IMR-90 (cell line): ENCODE measurements around the gene CALU. TPM values are rescaled to one million over a fixed set of nuclear protein-coding genes. Genes with fewer than 3 reads are reported as not detected.

Experiments
- ATAC-seq: fragments of 200-7000 bp; cut with Tn5 transposase; 2 replicates; pipeline ENCODE4 v1.9.1; 2020; ENCODE audit warnings: low read depth, mild to moderate bottlenecking, moderate library complexity
- BruUV-seq: library from RNA; stranded (reverse); fragments of 400-500 nt; replicated peaks from 2 replicates; lab custom pipeline; 2021; lab: Mats Ljungman, UMichigan
- CTCF ChIA-PET: fragments of 300-600 bp; formaldehyde crosslinking; extraction: SDS; loops from one replicate; lab custom pipeline; 2021; ENCODE audit warnings: antibody characterized with exemption; lab: Yijun Ruan, JAX
- POLR2A ChIA-PET: fragments of 300-600 bp; sonication (Branson Sonifier 250); formaldehyde crosslinking; loops from one replicate; lab custom pipeline; 2022; ENCODE audit warnings: antibody characterized with exemption; ENCODE audit not compliant: unreplicated experiment; lab: Charles Lee
- DNase-seq: peaks from one replicate; pipeline ENCODE4 v3.0.0; 2013
- H2AFZ ChIP-seq: replicated peaks from 2 replicates; pipeline ENCODE3; 2013; ENCODE audit warnings: low read length, mild to moderate bottlenecking; ENCODE audit not compliant: poor library complexity
- H2AK5ac ChIP-seq: 2 replicates; pipeline ENCODE4 v1.6.1; 2013; ENCODE audit warnings: low read depth, low read length, inconsistent platforms
- H2AK9ac ChIP-seq: replicated peaks from 2 replicates; pipeline ENCODE3; 2013; ENCODE audit warnings: mild to moderate bottlenecking, low read depth, low read length, moderate library complexity; ENCODE audit not compliant: poor library complexity
- H2BK120ac ChIP-seq: 2 replicates; pipeline ENCODE4 v1.6.1; 2013; ENCODE audit warnings: low read depth, low read length, inconsistent platforms
- H2BK15ac ChIP-seq: 3 replicates; pipeline ENCODE4 v1.6.1; 2013; ENCODE audit warnings: low read depth, low read length, inconsistent platforms
- H2BK20ac ChIP-seq: 2 replicates; pipeline ENCODE4 v1.6.1; 2013; ENCODE audit warnings: low read depth, mild to moderate bottlenecking, inconsistent platforms, low read length, moderate library complexity
- H2BK5ac ChIP-seq: 2 replicates; pipeline ENCODE4 v1.6.1; 2013; ENCODE audit warnings: mild to moderate bottlenecking, low read depth, low read length, inconsistent platforms; ENCODE audit not compliant: poor library complexity, severe bottlenecking
- H3K14ac ChIP-seq: replicated peaks from 2 replicates; pipeline ENCODE4 v1.6.1; 2013; ENCODE audit warnings: low read depth, low read length, inconsistent platforms
- H3K18ac ChIP-seq: 2 replicates; pipeline ENCODE4 v1.6.1; 2013; ENCODE audit warnings: low read depth, low read length, control low read depth
- H3K23ac ChIP-seq: 2 replicates; pipeline ENCODE4 v1.6.1; 2013; ENCODE audit warnings: low read depth, low read length, inconsistent platforms
- H3K27ac ChIP-seq: 2 replicates; pipeline ENCODE4 v1.5.1; 2013; ENCODE audit warnings: mild to moderate bottlenecking, control low read depth, low read length; ENCODE audit not compliant: insufficient read depth
- H3K27me3 ChIP-seq: 2 replicates; pipeline ENCODE4 v1.6.1; 2013; ENCODE audit warnings: low read length; ENCODE audit not compliant: control insufficient read depth, insufficient read depth
- H3K36me3 ChIP-seq: 2 replicates; pipeline ENCODE4 v1.6.1; 2013; ENCODE audit warnings: low read length, mixed read lengths; ENCODE audit not compliant: control insufficient read depth, insufficient read depth
- H3K4ac ChIP-seq: 2 replicates; pipeline ENCODE4 v1.6.1; 2013; ENCODE audit warnings: low read depth, low read length, inconsistent platforms
- H3K4me1 ChIP-seq: 2 replicates; pipeline ENCODE4 v1.6.1; 2013; ENCODE audit warnings: low read length, mixed read lengths; ENCODE audit not compliant: control insufficient read depth, insufficient read depth
- H3K4me2 ChIP-seq: 2 replicates; pipeline ENCODE4 v1.6.1; 2013; ENCODE audit warnings: low read depth, mild to moderate bottlenecking, control low read depth, low read length, moderate library complexity
- H3K4me3 ChIP-seq: 2 replicates; pipeline ENCODE4 v1.5.1; 2013; ENCODE audit warnings: low read depth, mild to moderate bottlenecking, control low read depth, low read length, moderate library complexity; ENCODE audit not compliant: insufficient read depth
- H3K56ac ChIP-seq: 2 replicates; pipeline ENCODE4 v1.6.1; 2013; ENCODE audit warnings: low read length, inconsistent platforms; ENCODE audit not compliant: insufficient read depth; ENCODE audit errors: extremely low read depth
- H3K79me1 ChIP-seq, 2 experiments: 2 replicates each; pipeline ENCODE4 v1.6.1; 2013; ENCODE audit warnings: low read length in 2 of 2, inconsistent platforms in 1 of 2, low read depth in 1 of 2
- H3K9ac ChIP-seq: 2 replicates; pipeline ENCODE4 v1.6.1; 2013; ENCODE audit warnings: low read depth, low read length, control low read depth
- H3K9me1 ChIP-seq: 2 replicates; pipeline ENCODE4 v1.6.1; 2013; ENCODE audit warnings: low read length, inconsistent platforms; ENCODE audit not compliant: insufficient read depth
- H3K9me3 ChIP-seq: 2 replicates; pipeline ENCODE4 v1.6.1; 2013; ENCODE audit warnings: low read length; ENCODE audit not compliant: control insufficient read depth, insufficient read depth
- H4K20me1 ChIP-seq: 2 replicates; pipeline ENCODE4 v1.6.1; 2013; ENCODE audit warnings: low read length, inconsistent platforms; ENCODE audit not compliant: insufficient read depth
- H4K5ac ChIP-seq: 2 replicates; pipeline ENCODE4 v1.6.1; 2013; ENCODE audit warnings: mild to moderate bottlenecking, low read depth, low read length, control low read depth
- H4K8ac ChIP-seq, 2 experiments: 2 replicates each; pipeline ENCODE4 v1.6.1; 2013; ENCODE audit warnings: low read depth in 2 of 2, low read length in 2 of 2, control low read depth in 1 of 2, inconsistent platforms in 1 of 2
- H4K91ac ChIP-seq: 2 replicates; pipeline ENCODE4 v1.6.1; 2013; ENCODE audit warnings: low read depth, low read length, inconsistent platforms; ENCODE audit not compliant: insufficient read depth
- BHLHE40 ChIP-seq: fragments of 150-350 bp; IDR thresholded peaks from 2 replicates; pipeline ENCODE4 v1.6.1; 2016; ENCODE audit warnings: mild to moderate bottlenecking, low read depth, low read length
- CEBPB ChIP-seq: IDR thresholded peaks from 2 replicates; pipeline ENCODE4 v1.6.1; 2012; ENCODE audit warnings: low read depth, low read length, improper control_type of control experiment
- CHD1 ChIP-seq: IDR thresholded peaks from 2 replicates; pipeline ENCODE4 v1.6.1; 2012; ENCODE audit warnings: low read depth, low read length, improper control_type of control experiment
- CTCF ChIP-seq: conservative IDR thresholded peaks from 2 replicates; pipeline ENCODE4 v1.5.1; 2012; ENCODE audit warnings: mild to moderate bottlenecking, low read depth, low read length, improper control_type of control experiment
- ELK1 ChIP-seq: fragments of 150-350 bp; IDR thresholded peaks from 2 replicates; pipeline ENCODE4 v1.6.1; 2016; ENCODE audit warnings: low read depth, mild to moderate bottlenecking, low read length, moderate library complexity, borderline replicate concordance
- FOS ChIP-seq: fragments of 150-350 bp; IDR thresholded peaks from 2 replicates; pipeline ENCODE4 v1.6.1; 2016; ENCODE audit warnings: low read depth, low read length
- MAFK ChIP-seq: IDR thresholded peaks from 2 replicates; pipeline ENCODE4 v1.6.1; 2012; ENCODE audit warnings: low read depth, low read length, improper control_type of control experiment
- MAZ ChIP-seq: IDR thresholded peaks from 2 replicates; pipeline ENCODE4 v1.6.1; 2012; ENCODE audit warnings: low read depth, mild to moderate bottlenecking, low read length, improper control_type of control experiment, moderate library complexity, borderline replicate concordance
- MXI1 ChIP-seq: IDR thresholded peaks from 2 replicates; pipeline ENCODE4 v1.6.1; 2012; ENCODE audit warnings: low read depth, mild to moderate bottlenecking, low read length, moderate library complexity, borderline replicate concordance
- NFE2L2 ChIP-seq: fragments of 150-350 bp; IDR thresholded peaks from 2 replicates; pipeline ENCODE4 v1.6.1; 2016; ENCODE audit warnings: low read depth, mild to moderate bottlenecking, low read length
- POLR2A ChIP-seq: IDR thresholded peaks from 2 replicates; pipeline ENCODE4 v1.6.1; 2012; ENCODE audit warnings: mild to moderate bottlenecking, low read depth, low read length
- RAD21 ChIP-seq: IDR thresholded peaks from 2 replicates; pipeline ENCODE4 v1.6.1; 2012; ENCODE audit warnings: low read length, improper control_type of control experiment
- RCOR1 ChIP-seq: IDR thresholded peaks from 2 replicates; pipeline ENCODE4 v1.6.1; 2012; ENCODE audit warnings: mild to moderate bottlenecking, low read length, improper control_type of control experiment; ENCODE audit not compliant: insufficient replicate concordance
- RFX5 ChIP-seq: IDR thresholded peaks from 2 replicates; pipeline ENCODE4 v1.8.0; 2012; ENCODE audit warnings: low read depth, mild to moderate bottlenecking, low read length, moderate library complexity
- SMC3 ChIP-seq: fragments of 150-350 bp; IDR thresholded peaks from 2 replicates; pipeline ENCODE4 v1.6.1; 2016; ENCODE audit warnings: low read depth, mild to moderate bottlenecking, antibody characterized with exemption, low read length, moderate library complexity
- USF2 ChIP-seq: fragments of 150-350 bp; IDR thresholded peaks from 2 replicates; pipeline ENCODE4 v1.6.1; 2017; ENCODE audit warnings: mild to moderate bottlenecking, antibody characterized with exemption, low read length, low read depth
- WGBS, 2 experiments: methylation state at CpG; one replicate each; pipeline versions ENCODE4 v1.1.5 to v1.1.7; 2013; ENCODE audit warnings: missing lambda C conversion rate in 2 of 2; ENCODE audit not compliant: insufficient read length in 1 of 2; ENCODE audit errors: extremely low coverage in 2 of 2; 5-methylcytosine and 5-hydroxymethylcytosine counted together
- dilution Hi-C: fragments of 300-500 bp; cut with HindIII; formaldehyde crosslinking; loops from one replicate; pipeline ENCODE4 v1.14.3; 2018; ENCODE audit warnings: low sequenced_read_pairs; ENCODE audit not compliant: unreplicated experiment
- in situ Hi-C: fragments of 300-500 bp; cut with MboI; formaldehyde crosslinking; loops from 3 replicates; pipeline ENCODE4 v1.14.3; 2019; ENCODE audit warnings: low sequenced_read_pairs, inconsistent platforms, mixed read lengths
- intact Hi-C: fragments of 100-400 bp; cut with micrococcal nuclease; formaldehyde crosslinking; loops from 2 replicates; pipeline ENCODE4 v1.10.0; 2022
- polyA plus RNA-seq, 3 experiments: library from polyadenylated mRNA; depleted of rRNA; stranded (reverse); fragments of >200 nt; gene quantifications; 2 replicates each; pipeline ENCODE4 v1.2.3, GENCODE V29; 2012; ENCODE audit warnings: low replicate concordance in 1 of 3
- total RNA-seq: library from RNA; depleted of rRNA; stranded (reverse); fragments of >200 nt; gene quantifications from 2 replicates; pipeline ENCODE4 v1.2.3, GENCODE V29; 2012

CALU gene
- total and polyA plus RNA-seq, 2 of the 4 experiments (the other 2 are of a cell fraction): 421 to 525 TPM

GRCh38 chr7:128692623-128693270 lies 46.4 kb upstream of the CALU start:
- Histone ChIP-seq H3K9me1 (no peaks in the 10 kb centered on the region), H3K4me2 (no peak overlapping the region), H4K20me1 (no peaks in the 10 kb centered on the region), H3K4ac (no peak overlapping the region), H2BK20ac (no peak overlapping the region), H2BK5ac (no peak overlapping the region), H2BK120ac (no peak overlapping the region), H3K27me3 (peaks cover 8% of the 10 kb centered on the region), H2BK15ac (no peak overlapping the region), H4K91ac (no peak overlapping the region), H3K56ac (no peak overlapping the region), H3K23ac (no peak overlapping the region), H3K14ac (no peak overlapping the region), H4K5ac (no peak overlapping the region), H3K9ac (no peak overlapping the region), H3K27ac (no peak overlapping the region), H2AK9ac (no peak overlapping the region), H2AK5ac (no peak overlapping the region), H4K8ac (no peak overlapping the region), H3K36me3 (no peaks in the 10 kb centered on the region), H3K4me1 (no peaks in the 10 kb centered on the region), H3K4me3 (no peak overlapping the region), H3K79me1 (no peaks in the 10 kb centered on the region), H3K18ac (no peak overlapping the region), H2AFZ (no peak overlapping the region), H3K9me3 (no peaks in the 10 kb centered on the region)
- TF ChIP-seq MAFK: no peak
- TF ChIP-seq MAZ: no peak
- TF ChIP-seq MXI1: no peak
- TF ChIP-seq CTCF: no peak
- no peak for TF ChIP-seq RCOR1
- no peak for TF ChIP-seq NFE2L2
- no peak for TF ChIP-seq FOS
- no peak for TF ChIP-seq USF2
- no peak for TF ChIP-seq CEBPB
- TF ChIP-seq CHD1: no peak
- no peak for TF ChIP-seq RAD21
- TF ChIP-seq SMC3: no peak
- TF ChIP-seq POLR2A: no peak
- TF ChIP-seq RFX5: no peak
- no peak for TF ChIP-seq ELK1
- no peak for TF ChIP-seq BHLHE40
- dilution Hi-C loops (no loop called here), in situ Hi-C loops (no loop called here), intact Hi-C loops (no loop called here)
- POLR2A ChIA-PET: no interaction called here
- BruUV-seq: no TSS peak
- DNase-seq (peak; percentile 12), ATAC-seq (no peak)
- CTCF ChIA-PET: no interaction called here
- no CpG with 5 or more reads among the region's 7 CpGs for WGBS, 2 experiments
